ENCODE results near the gene ZNF558.

DNA sequence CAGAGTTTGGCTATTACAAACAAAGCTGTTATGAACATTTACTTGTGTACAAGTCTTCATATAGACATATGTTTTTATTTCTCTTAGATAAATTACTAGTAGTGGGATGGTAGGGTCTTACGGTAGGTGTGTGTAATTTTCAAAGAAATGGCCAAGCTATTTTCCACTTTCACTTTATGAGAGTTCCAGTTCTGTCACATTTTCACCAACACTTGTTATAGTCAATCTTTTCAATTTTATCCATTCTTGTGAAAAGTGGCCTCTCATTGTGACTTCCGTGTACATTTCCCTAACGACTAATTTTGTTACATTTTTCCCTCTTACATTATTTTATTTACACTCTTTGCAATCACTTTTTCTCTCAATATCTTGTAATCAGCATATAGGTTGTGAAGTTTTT, 18.4 kb upstream of the ZNF558 start:
- TF ChIP-seq, protein P1, sequence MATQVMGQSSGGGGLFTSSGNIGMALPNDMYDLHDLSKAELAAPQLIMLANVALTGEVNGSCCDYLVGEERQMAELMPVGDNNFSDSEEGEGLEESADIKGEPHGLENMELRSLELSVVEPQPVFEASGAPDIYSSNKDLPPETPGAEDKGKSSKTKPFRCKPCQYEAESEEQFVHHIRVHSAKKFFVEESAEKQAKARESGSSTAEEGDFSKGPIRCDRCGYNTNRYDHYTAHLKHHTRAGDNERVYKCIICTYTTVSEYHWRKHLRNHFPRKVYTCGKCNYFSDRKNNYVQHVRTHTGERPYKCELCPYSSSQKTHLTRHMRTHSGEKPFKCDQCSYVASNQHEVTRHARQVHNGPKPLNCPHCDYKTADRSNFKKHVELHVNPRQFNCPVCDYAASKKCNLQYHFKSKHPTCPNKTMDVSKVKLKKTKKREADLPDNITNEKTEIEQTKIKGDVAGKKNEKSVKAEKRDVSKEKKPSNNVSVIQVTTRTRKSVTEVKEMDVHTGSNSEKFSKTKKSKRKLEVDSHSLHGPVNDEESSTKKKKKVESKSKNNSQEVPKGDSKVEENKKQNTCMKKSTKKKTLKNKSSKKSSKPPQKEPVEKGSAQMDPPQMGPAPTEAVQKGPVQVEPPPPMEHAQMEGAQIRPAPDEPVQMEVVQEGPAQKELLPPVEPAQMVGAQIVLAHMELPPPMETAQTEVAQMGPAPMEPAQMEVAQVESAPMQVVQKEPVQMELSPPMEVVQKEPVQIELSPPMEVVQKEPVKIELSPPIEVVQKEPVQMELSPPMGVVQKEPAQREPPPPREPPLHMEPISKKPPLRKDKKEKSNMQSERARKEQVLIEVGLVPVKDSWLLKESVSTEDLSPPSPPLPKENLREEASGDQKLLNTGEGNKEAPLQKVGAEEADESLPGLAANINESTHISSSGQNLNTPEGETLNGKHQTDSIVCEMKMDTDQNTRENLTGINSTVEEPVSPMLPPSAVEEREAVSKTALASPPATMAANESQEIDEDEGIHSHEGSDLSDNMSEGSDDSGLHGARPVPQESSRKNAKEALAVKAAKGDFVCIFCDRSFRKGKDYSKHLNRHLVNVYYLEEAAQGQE (IDR thresholded peaks at IDR 0.05; ENCODE audit: insufficient read depth in 1 of 2, low read depth in 2 of 2, low read length in 2 of 2): no peak
- TF ChIP-seq TAF1 (IDR thresholded peaks at IDR 0.05; ENCODE audit: borderline replicate concordance, insufficient read depth, low read length) (no peak), POLR2AphosphoS5 (IDR thresholded peaks at IDR 0.05; ENCODE audit: low read depth, low read length) (no peak)

Data from PFSK-1 (cell line).